Subcutaneous adipose tissue (tissue), 4 donors: ENCODE measurements around the gene FAM193A. TPM values are rescaled to one million over a fixed set of nuclear protein-coding genes. Genes with fewer than 3 reads are reported as not detected.

Source experiments
- CTCF ChIP-seq: fragments of 450-650 bp; IDR thresholded peaks from one replicate; pipeline ENCODE4 v1.5.1; 2016; ENCODE audit warnings: low read depth, mild to moderate bottlenecking, control low read depth, antibody characterized with exemption, moderate library complexity
- total RNA-seq, 4 donors: library from RNA; depleted of rRNA; stranded (reverse); fragments of >200 nt; gene quantifications; one replicate each; pipeline ENCODE4 v1.1.0, GENCODE V29; 2016

FAM193A gene
- total RNA-seq, 4 donors from 2014 or later, result 16.5 to 39.2 (median 24.0) TPM

- no peak for TF ChIP-seq CTCF
Observed at GRCh38 chr4:2572866-2573265, 36.4 kb downstream of the FAM193A start.

- no peak for TF ChIP-seq CTCF
Observed at GRCh38 chr4:2574009-2574408, 37.6 kb downstream of the FAM193A start.

- no peak for TF ChIP-seq CTCF
Observed at GRCh38 chr4:2574863-2575262, 38.4 kb downstream of the FAM193A start.

GRCh38 chr4:2576290-2576689 is 39.8 kb downstream of the FAM193A start:
- TF ChIP-seq CTCF, result no peak

- no peak for TF ChIP-seq CTCF
Observed at GRCh38 chr4:2578106-2578505, 41.7 kb downstream of the FAM193A start.

- no peak for TF ChIP-seq CTCF
Observed at GRCh38 chr4:2579910-2580309, 43.5 kb downstream of the FAM193A start.

- no peak for TF ChIP-seq CTCF
Observed at GRCh38 chr4:2583092-2583491, 46.6 kb downstream of the FAM193A start.

- TF ChIP-seq CTCF, result no peak
Observed at GRCh38 chr4:2583517-2583916, 47.1 kb downstream of the FAM193A start.
